ENCODE results near the gene PARN. TPM values are rescaled to one million over a fixed set of nuclear protein-coding genes. Genes with fewer than 3 reads are reported as not detected.
"Not testable (repeated sequence)": the region's sequence is repeated elsewhere in the genome, so short reads cannot be mapped to it uniquely, and the experiment has no call there.

Gene PARN
- total RNA-seq, 1 donor from 2014 or later = 25.2 TPM

GRCh38 chr16:14586637-14587305 lies 43.3 kb downstream of the PARN start:
- no peaks in the 10 kb centered on the region for H3K4me1 Mint-ChIP-seq (ENCODE audit: unreplicated experiment)
- H3K9me3 Mint-ChIP-seq (ENCODE audit: unreplicated experiment) = no peaks in the 10 kb centered on the region
- H3K4me3 Mint-ChIP-seq (ENCODE audit: unreplicated experiment) = no peak overlapping the region
- H3K27me3 Mint-ChIP-seq (ENCODE audit: unreplicated experiment) = no peaks in the 10 kb centered on the region
- no peak overlapping the region for H3K27ac Mint-ChIP-seq (ENCODE audit: unreplicated experiment)
- H3K36me3 Mint-ChIP-seq (ENCODE audit: low read depth, unreplicated experiment) = peaks cover 14% of the 10 kb centered on the region
- TF ChIP-seq CTCF (IDR thresholded peaks at IDR 0.05; ENCODE audit: unreplicated experiment) = no peak
- DNase-seq (ENCODE audit: low spot score) = no peak

GRCh38 chr16:14585287-14585686 lies 44.8 kb downstream of the PARN start:
- Mint-ChIP-seq H3K9me3 (ENCODE audit: unreplicated experiment) (no peaks in the 10 kb centered on the region), H3K27ac (ENCODE audit: unreplicated experiment) (no peak overlapping the region), H3K4me3 (ENCODE audit: unreplicated experiment) (no peak overlapping the region), H3K4me1 (ENCODE audit: unreplicated experiment) (no peaks in the 10 kb centered on the region), H3K27me3 (ENCODE audit: unreplicated experiment) (peaks cover 1% of the 10 kb centered on the region), H3K36me3 (ENCODE audit: low read depth, unreplicated experiment) (peaks cover 21% of the 10 kb centered on the region)
- no peak for DNase-seq (ENCODE audit: low spot score)
- TF ChIP-seq CTCF (IDR thresholded peaks at IDR 0.05; ENCODE audit: unreplicated experiment) = no peak

GRCh38 chr16:14580926-14581325 lies 49.1 kb downstream of the PARN start:
- H3K36me3 Mint-ChIP-seq (ENCODE audit: low read depth, unreplicated experiment) = peaks cover 28% of the 10 kb centered on the region
- H3K4me3 Mint-ChIP-seq (ENCODE audit: unreplicated experiment); DNase-seq (ENCODE audit: low spot score); H3K4me1 Mint-ChIP-seq (ENCODE audit: unreplicated experiment); H3K27ac Mint-ChIP-seq (ENCODE audit: unreplicated experiment); H3K9me3 Mint-ChIP-seq (ENCODE audit: unreplicated experiment); H3K27me3 Mint-ChIP-seq (ENCODE audit: unreplicated experiment): not testable (repeated sequence)

- Mint-ChIP-seq H3K4me1 (ENCODE audit: unreplicated experiment) (no peaks in the 10 kb centered on the region), H3K36me3 (ENCODE audit: low read depth, unreplicated experiment) (peaks cover 45% of the 10 kb centered on the region)
Measured at GRCh38 chr16:14579266-14579665, 50.8 kb downstream of the PARN start.

GRCh38 chr16:14576532-14576931 lies 53.5 kb downstream of the PARN start:
- no peak for TF ChIP-seq CTCF (IDR thresholded peaks at IDR 0.05; ENCODE audit: unreplicated experiment)
- Mint-ChIP-seq H3K4me1 (ENCODE audit: unreplicated experiment) (no peaks in the 10 kb centered on the region), H3K4me3 (ENCODE audit: unreplicated experiment) (no peak overlapping the region), H3K27me3 (ENCODE audit: unreplicated experiment) (peaks cover 2% of the 10 kb centered on the region), H3K27ac (ENCODE audit: unreplicated experiment) (no peak overlapping the region), H3K9me3 (ENCODE audit: unreplicated experiment) (no peaks in the 10 kb centered on the region), H3K36me3 (ENCODE audit: low read depth, unreplicated experiment) (peaks cover 50% of the 10 kb centered on the region)
- no peak for DNase-seq (ENCODE audit: low spot score)

More at GRCh38 chr16:14579266-14579665, 50.8 kb downstream of the PARN start:
- peaks cover 2% of the 10 kb centered on the region for H3K27me3 Mint-ChIP-seq (ENCODE audit: unreplicated experiment)
- H3K27ac Mint-ChIP-seq (ENCODE audit: unreplicated experiment) = no peak overlapping the region
- no peak for TF ChIP-seq CTCF (IDR thresholded peaks at IDR 0.05; ENCODE audit: unreplicated experiment)
- no peaks in the 10 kb centered on the region for H3K9me3 Mint-ChIP-seq (ENCODE audit: unreplicated experiment)
- H3K4me3 Mint-ChIP-seq (ENCODE audit: unreplicated experiment) = no peak overlapping the region
- DNase-seq (ENCODE audit: low spot score) = no peak

Data from endothelial cell (in vitro differentiated cells).